Measurements from ENCODE around the gene ACSS2.

Gene ACSS2, protein sequence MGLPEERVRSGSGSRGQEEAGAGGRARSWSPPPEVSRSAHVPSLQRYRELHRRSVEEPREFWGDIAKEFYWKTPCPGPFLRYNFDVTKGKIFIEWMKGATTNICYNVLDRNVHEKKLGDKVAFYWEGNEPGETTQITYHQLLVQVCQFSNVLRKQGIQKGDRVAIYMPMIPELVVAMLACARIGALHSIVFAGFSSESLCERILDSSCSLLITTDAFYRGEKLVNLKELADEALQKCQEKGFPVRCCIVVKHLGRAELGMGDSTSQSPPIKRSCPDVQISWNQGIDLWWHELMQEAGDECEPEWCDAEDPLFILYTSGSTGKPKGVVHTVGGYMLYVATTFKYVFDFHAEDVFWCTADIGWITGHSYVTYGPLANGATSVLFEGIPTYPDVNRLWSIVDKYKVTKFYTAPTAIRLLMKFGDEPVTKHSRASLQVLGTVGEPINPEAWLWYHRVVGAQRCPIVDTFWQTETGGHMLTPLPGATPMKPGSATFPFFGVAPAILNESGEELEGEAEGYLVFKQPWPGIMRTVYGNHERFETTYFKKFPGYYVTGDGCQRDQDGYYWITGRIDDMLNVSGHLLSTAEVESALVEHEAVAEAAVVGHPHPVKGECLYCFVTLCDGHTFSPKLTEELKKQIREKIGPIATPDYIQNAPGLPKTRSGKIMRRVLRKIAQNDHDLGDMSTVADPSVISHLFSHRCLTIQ

DNA sequence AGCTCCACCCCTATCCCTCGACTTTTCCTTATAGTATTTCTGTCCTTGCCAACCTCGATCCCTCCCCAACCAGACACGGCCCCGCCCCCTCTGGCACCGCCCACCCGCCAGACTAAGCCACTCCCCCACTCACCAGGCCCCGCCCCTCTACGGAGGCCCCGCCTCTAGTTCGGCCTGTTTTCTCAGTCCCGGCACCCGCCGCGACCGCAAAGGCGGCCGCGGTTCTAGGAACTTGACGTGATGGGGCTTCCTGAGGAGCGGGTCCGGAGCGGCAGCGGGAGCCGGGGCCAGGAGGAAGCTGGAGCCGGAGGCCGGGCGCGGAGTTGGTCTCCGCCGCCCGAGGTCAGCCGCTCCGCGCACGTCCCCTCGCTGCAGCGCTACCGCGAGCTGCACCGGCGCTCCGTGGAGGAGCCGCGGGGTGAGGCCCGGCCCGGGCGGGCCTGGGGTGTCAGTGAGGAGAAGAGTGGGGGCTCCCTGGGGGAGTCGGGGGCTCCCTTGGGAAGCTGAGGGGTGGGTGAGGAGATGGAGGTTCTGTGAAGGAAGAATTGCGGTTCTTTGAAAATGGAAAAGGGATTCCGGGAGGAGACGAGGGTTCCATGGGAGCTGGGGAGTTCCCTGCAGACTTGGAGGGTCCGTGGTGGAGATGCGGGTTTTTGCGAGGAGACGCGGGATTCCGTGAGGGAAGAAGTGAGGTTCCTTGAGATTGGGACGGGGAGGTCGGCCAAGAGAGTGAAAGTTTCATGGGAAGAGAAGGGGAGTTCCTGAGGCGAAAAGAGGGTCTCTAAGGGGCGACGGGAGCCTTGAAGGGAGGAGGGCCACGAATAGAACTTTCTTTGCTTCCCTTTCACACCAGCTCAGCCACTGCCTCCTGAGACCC is at the start of gene ACSS2:
Gene ACSS2 (plus strand): TSS at position 207 of the 877 bp plus-strand sequence. CDS start 34 bp downstream, at position 241.
- FAIRE-seq: peak; percentile 94
- no peak for DNase-seq (ENCODE audit: low spot score)

DNA sequence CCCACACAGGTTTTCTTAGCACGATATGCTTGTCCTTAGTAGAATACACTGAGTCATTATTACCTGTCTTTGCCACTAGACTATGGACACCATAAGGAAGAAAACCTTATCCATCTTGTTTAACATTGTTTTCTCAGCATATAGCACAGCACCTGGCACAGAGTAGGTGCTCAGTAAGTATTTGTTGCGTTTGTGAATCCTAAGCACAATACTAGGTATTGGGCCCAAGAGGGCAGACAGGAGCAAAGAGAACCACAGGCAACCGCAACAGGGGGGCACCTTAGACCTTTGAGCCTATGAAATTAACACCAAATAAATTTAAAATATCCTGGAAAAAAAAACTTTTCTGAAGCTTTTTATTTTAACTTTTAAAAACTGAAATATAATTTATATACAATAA is 47.2 kb upstream of the ACSS2 start:
- FAIRE-seq (no peak), DNase-seq (ENCODE audit: low spot score) (no peak)

DNA sequence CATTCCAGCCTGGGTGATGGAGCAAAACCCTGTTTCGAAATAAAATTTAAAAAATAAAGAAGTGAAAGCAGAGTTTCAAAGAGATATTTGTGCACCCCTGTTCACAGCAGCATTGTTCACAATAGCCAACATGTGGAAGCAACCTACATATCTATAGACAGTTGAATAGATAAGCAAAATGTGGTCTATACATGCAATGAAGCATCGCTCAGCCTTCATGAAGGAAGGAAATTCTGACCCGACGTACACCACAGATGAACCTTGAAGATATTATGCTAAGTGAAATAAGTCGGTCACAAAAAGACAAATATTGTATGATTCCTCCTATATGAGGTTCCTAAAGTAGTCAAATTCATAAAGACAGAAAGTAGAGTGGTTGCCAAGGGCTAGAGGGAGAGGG is 44.5 kb upstream of the ACSS2 start:
- DNase-seq (ENCODE audit: low spot score) (no peak), FAIRE-seq (no peak)

DNA sequence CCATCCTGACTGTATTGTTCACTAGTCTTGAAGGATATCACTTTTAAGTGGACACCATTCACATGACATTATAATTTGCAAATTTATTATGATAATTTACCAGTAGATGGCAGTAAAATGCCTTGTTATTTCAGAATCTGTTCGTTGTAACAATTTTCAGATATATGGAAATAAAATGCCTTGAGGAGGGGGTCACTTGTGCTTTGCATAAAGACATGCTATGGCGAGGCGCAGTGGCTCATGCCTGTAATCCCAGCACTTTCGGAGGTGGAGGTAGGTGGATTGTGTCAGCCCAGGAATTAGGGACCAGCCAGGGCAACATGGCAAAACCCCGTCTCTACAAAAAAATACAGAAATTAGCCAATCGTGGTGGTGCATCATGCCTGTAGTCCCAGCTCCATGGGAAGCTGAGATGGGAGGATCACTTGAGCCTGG is 41.9 kb upstream of the ACSS2 start:
- FAIRE-seq (no peak), DNase-seq (ENCODE audit: low spot score) (peak; percentile 42)

DNA sequence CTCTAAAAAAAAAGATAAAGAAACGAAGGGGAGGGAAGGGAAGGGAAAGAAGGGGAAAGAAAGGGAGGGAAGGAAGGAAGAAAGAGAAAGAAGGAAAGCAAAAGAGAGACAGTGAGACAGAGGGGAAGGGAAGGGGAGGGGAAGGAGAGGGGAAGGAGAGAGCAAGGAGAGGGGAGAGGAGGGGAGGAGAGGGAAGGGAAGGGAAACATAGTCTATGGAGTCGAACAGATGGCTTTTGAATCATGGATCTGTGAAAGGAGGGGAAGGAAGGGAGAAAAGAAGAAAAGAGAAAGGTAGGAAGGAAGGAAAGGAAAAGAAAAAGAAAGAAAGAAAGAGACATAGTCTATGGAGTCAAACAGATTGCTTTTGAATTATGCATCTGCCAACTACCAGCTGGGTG is 34.3 kb upstream of the ACSS2 start:
- DNase-seq (ENCODE audit: low spot score) (no peak), FAIRE-seq (no peak)

DNA sequence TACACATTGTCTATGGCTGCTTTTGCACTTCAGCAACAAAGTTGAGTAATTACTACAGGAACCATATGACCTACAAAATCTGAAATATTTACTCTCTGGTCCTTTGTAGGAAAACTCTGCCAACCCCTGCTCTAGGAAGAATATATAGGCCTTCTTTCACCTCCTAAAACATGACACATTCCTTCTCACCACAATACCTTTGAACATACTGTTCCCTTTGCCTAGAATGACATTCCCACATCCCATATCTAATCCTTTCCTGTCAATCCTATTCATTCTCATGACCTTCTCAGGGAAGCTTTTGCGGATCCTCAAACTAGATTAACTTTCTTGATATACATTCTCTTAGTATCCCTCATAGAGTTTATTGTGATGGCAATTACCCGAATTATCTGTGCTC is 33.0 kb upstream of the ACSS2 start:
- no peak for FAIRE-seq
- no peak for DNase-seq (ENCODE audit: low spot score)

DNA sequence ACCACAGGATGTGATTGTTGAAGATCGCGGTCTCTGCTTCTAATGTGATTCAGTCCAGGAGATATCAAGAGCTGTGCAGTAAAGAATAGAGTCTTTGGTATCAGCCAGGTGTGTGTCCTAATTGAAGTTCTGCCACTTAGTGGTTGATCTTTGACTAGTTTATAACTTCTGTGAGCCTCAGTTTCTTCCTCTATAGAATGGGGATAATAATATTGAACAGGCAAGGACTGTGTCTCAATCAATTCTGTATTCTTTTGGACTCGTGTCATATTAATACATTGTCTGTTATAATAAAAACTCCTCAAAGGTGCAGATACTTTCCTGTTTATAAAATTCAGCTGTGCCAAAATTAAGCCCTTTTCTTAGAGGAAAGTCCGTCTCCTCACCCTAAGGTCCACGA is 27.8 kb upstream of the ACSS2 start:
- FAIRE-seq (no peak), DNase-seq (ENCODE audit: low spot score) (no peak)

DNA sequence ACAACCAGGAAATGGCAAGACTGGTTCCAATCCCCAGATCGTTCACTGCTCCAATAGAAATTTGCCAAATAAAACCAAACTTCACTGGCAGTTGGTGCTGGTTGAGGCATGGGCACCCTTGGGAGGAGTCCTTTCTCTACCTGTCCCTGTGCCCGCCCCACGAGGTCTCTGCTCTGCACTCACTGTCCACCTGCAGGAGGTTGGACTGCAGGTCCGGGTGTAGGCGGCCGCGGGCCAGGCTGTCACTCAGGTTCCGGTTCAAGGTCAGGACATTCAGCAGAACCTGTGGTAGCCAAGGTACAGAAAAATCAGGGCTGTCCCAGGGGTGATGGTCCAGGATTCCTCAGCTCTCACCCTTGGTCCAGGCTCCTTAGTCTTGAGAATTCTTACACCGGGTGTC is 26.6 kb upstream of the ACSS2 start:
- no peak for DNase-seq (ENCODE audit: low spot score)
- FAIRE-seq: no peak

DNA sequence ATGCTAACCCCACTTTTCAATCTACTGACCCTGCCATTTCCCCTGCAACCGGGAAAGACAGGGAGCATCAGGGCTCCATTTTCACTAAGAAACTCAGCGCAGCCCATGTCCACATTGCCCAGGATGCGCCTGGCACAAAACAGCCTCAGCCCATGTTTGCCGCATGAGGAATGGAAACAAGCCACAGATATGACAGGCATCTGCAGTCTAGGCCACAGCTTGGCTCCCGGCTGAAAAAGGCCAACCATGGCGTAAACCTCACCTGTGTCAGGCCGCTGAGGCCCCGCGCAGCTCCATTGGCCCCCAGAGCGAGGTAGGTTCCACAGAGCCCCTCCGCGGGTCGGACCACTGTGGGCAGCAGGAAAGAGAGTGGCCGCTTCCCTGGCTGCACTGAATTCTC is 25.4 kb upstream of the ACSS2 start:
- DNase-seq (ENCODE audit: low spot score): no peak
- no peak for FAIRE-seq

DNA sequence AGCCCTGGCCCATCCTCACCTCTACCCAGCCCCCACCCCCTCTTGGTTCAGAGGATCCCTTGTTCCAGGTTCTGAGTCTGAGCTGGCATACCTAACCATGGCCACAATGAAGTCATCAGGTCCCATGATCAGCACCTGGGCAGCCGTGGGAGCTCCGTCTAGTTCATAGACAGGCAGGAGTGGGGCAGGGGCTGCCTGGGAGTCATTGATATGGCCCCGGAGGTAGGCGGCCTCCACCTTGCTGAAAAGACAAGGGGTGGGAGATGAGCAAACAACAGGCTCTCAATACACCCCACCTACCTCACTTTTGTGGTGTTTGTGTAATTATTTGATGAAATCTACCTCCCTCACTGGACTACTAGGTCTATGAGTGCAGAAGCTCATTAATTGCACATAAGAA is 24.1 kb upstream of the ACSS2 start:
- DNase-seq (ENCODE audit: low spot score) (no peak), FAIRE-seq (no peak)

DNA sequence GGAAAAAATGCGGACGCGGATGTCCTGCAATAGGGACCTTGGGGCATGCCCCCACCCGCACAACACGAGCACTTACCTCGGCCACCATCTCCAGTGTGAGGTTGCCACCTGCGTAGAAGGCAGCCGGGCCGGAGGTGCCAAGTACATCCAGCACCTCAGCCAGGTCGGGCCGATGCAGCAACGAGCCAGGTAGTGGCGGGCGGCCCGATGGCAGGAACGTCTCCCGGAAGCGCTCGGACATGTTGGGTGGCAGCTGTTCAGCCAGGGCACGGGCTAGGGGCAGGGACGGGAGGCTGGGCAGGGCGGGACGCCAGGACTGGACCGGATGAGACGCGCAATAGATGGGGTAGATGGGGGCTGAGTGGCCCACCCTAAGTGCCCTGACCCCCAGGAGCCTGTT is 17.0 kb upstream of the ACSS2 start:
- DNase-seq (ENCODE audit: low spot score) (no peak), FAIRE-seq (no peak)

DNA sequence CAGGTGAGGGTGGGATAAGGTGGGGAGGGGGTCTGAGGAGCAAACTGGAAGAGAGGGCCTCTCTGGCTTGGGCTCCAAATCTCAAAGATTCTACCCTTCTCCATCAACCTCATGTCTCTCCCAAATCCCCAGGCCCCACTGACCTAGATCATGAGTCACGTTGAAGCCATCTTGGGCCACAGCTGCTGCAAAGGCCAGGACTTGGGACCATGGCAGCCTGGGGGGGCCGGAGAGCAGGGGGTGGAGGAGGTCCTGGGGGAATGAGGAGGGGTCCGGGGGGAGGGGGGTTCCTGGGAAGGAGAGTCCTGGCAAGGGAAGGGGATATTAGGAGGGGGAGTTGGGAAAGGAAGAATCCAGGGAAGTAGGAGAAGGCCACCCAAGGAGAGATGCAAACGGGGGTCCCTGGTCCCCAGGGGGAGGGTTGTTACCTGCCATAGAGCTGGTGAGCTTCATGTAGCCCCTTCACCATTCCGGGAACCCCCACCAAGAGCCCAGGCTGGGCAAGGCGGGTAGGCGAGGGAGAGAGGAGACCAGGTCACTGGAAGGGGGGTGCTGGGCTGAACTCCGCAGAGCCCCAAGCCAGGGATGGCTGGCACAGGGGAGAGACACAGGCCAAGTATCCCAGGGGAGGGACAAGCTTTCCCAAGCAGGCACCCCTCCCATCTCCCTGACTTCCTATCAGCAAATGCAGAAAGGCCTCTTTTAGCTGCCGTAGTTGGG is 16.4 kb upstream of the ACSS2 start:
- DNase-seq (ENCODE audit: low spot score): no peak
- no peak for FAIRE-seq

DNA sequence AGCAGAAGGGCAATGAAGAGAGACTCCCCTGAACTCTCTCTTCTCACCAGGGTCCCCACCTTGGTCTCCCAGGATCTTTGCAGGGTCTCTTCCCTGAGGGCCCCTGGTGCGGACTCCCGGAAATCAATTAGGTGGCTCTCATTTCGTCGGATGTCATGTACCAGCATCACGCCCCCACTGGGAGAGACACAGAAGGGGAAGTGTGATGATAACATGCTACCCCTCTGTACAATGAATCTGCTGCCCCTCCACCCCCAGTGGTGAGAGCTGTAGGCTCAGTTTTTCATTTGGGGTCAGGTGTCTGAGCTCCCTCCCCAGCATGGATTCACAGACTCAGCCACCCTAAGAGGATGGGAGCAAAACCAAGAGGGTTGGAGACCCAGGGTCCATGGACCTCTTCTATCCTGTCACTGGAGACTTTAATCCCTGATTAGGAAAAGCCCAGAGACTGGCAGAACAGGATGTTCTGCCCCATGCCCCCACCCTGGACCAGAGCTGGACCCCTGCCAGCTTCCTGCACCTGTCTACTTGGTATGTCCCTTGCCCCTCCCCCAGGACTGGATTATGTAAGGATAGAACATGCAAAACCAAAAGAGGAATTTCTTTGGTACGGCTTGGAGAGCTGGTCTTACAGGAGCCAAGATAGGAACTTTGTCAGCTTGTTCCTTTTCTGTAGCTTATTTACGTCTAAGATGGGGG is 14.9 kb upstream of the ACSS2 start:
- DNase-seq (ENCODE audit: low spot score) (no peak), FAIRE-seq (no peak)

DNA sequence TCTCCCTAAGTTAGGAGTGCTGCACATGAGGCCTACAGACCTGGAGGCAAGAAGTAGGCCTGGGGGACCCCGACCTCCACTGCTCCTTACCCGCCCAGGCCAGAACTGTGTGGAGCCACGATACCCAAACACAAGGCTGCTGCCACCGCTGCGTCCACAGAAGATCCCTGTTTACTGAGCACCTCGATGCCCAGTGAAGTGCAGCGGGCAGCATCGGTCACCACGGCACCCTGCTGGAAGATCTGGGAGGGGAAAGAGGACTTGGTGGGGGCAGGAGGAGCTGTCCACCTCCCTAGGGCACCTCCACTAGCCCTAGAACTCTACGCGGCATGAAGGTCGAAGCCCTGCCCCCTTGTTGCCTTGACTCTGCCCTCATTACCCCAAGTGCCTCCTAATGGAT is 13.7 kb upstream of the ACSS2 start:
- no peak for DNase-seq (ENCODE audit: low spot score)
- no peak for FAIRE-seq

DNA sequence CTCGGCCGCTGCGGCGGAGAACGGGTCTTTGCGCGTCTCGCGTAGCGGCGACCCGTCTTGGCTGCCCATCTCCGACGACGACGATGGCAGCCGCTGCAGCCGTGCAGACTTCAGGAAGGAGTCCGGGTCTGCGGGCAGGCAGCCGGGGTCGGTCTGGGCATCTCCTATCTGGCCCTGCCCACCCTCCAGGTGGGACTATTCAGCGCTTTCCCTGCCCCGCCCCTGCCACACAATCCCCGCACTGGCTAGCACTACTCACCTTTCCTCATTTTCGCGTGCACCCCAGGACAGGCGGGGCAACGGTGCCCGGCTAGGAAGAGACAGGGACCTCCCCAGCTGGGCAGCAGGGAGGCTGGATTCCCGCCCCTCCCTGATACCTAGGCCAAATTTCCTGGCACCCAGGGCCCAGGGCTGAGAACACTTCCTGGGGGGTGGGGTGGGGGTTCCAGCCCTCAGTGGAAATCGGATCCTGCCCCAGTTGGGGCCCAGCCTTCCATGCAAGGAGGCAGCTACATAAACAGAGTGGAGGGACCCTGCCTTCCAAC is 12.9 kb upstream of the ACSS2 start:
- DNase-seq (ENCODE audit: low spot score) (no peak), FAIRE-seq (peak; percentile 56)

DNA sequence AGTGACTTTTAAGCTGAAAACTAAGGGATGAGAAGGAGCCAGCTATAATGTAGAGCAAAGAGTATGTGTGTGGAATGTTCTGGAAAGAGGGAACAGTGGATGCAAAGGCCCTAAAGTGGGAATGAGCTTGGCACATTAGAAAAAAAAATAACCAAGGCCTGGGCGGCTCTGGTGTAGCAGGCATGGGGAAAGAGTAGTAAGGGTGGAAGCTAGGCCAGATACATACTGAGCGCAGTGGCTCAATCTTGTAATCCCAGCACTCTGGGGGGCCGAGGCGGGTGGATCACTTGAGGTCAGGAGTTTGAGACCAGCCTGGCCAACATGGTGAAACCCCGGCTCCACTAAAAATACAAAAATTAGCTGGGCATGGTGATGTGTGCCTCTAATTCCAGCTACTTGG is 12.2 kb upstream of the ACSS2 start:
- no peak for FAIRE-seq

DNA sequence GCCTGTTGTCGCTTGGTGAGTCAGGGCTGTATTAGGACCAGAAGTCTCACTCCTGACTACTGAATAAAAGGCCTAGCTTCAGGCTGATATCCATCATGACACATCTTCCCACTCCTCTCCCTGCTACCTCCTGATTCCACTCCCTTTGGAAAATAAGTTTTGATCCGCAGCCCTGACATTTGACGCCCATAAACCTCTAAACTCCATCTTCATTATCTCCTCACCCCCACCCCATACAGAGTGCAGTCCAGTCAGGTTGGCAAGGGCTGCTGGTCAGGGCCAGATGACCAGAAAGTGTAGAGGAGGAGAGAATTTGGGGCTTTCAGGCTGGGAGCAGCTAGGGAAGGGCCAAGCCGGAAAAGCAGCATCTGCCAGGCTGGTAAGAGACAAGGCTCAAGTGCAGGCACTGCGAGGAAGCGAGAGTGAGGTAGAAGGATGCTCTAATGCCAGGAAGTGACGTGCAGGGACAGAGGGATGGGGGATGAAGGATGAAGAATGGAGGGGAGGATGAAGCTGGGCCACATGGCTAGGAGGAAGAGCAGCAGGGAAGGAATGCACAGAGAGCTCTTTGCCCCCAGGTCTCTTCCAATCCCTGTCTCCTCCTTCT is 5.0 kb upstream of the ACSS2 start:
- DNase-seq (ENCODE audit: low spot score): no peak

More for the DNA sequence above, 12.2 kb upstream of the ACSS2 start:
- no peak for DNase-seq (ENCODE audit: low spot score)

DNA sequence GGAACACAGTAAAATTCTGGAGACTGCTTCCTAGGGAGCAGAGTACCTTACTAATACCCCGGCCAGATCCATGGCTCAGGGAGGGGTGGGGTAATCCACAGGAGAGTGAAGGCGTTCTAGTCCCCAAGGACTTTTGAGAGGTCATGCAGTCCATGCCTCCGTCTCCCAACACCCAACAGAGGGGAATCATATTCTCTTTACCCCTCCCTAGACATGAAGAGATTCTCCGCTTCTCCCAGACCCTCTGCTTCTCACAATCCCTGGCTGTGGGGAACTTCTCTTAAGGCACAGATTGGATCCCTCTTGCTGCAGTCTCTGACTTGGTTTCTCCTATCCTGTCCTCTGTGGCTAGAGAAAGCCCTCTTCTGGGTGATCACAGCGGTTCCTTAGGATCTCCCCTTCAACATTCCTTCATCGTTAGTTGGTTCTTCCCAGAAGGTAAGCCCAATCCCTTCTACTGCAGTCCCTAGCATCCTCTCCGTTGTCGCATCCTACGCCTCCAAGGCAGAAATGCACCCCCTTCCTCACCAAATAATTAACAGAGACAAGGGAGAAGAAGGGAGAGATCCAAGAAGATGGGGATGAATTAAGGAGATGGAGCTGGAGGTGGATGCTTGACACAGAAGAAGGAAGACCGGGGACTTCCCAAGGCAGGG is 4.3 kb upstream of the ACSS2 start:
- no peak for DNase-seq (ENCODE audit: low spot score)
- FAIRE-seq: no peak

More for the DNA sequence above, 5.0 kb upstream of the ACSS2 start:
- no peak for FAIRE-seq

DNA sequence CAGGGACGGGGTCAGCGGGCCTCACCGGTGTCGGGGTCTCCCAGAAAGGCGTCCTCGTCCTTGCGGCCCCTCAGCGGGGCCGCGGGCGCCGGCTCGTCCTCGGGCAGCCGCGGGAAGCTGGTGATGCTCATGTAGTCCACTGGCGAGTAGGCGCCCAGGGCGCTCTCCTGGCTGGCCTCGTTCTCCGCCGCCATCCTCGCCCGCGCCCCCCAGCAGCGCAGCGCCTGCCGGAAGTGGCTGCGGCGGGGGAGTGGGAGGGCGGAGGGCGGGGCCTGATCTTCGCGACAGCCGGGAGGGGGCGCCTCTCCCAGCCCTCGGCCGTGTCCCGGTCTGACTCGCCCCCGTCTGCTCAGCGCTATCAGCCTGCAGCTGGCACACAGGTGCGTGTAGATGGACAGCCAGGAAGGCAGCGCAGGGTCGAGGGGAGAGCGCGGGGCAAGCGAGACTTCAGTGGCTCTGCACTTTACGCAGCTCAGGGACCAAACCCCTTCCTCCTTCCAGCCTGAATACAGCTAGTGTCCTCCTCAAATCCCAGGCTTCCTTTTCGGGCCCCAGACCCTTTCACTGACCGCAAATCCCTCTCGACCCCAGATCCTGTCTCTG is 3.7 kb upstream of the ACSS2 start, which contains the start of gene GGT7:
Gene GGT7 (minus strand): TSS at position 235 of the 603 bp plus-strand sequence. CDS start 41 bp downstream, at position 194.
- DNase-seq (ENCODE audit: low spot score) (peak; percentile 96), FAIRE-seq (peak; percentile 87)
